Tibial artery (tissue), 4 donors: ENCODE data around the gene TAF3.

Experiments
- DNase-seq, 2 donors: peaks; one replicate each; pipeline ENCODE4 v3.0.0-alpha.2; 2019
- H3K27ac ChIP-seq, 2 donors: fragments of 200-600 bp; sonication (generic) in 1 of 2; 1 replicate in 1 of 2; 2 replicates in 1 of 2; pipeline ENCODE4 v1.5.1; 2018 to 2019; ENCODE audit warnings: mild to moderate bottlenecking in 1 of 2
- H3K27me3 ChIP-seq, 2 donors: fragments of 200-600 bp; sonication (generic) in 1 of 2; one replicate each; pipeline versions ENCODE4 v1.5.1 to v1.6.0; 2016 to 2019
- H3K36me3 ChIP-seq, 3 donors: fragments of 200-600 bp; sonication (generic) in 2 of 3; one replicate each; pipeline ENCODE4 v1.5.1; 2016 to 2019; ENCODE audit warnings: mild to moderate bottlenecking in 2 of 3
- H3K4me1 ChIP-seq, 4 donors: fragments of 200-600 bp; sonication (generic) in 2 of 4; 1 replicate in 3 of 4; 2 replicates in 1 of 4; pipeline ENCODE4 v1.5.1; 2016 to 2019
- H3K4me3 ChIP-seq, 2 donors: fragments of 200-600 bp; sonication (generic) in 1 of 2; 1 replicate in 1 of 2; 2 replicates in 1 of 2; pipeline ENCODE4 v1.5.1; 2018 to 2019; ENCODE audit warnings: mild to moderate bottlenecking in 2 of 2
- H3K9me3 ChIP-seq, 3 donors: fragments of 200-600 bp; sonication (generic) in 1 of 3; one replicate each; pipeline ENCODE4 v1.5.1; 2016 to 2019
- CTCF ChIP-seq, 2 experiments: fragments of 200-600 bp in 1 of 2; fragments of 450-650 bp in 1 of 2; IDR thresholded peaks; one replicate each; pipeline ENCODE4 v1.5.1; 2017 to 2019; ENCODE audit warnings: antibody characterized with exemption in 2 of 2, mild to moderate bottlenecking in 1 of 2, moderate library complexity in 1 of 2
- intact Hi-C: fragments of 100-400 bp; cut with DNase I; formaldehyde crosslinking; loops from one replicate; pipeline ENCODE4 v1.15.0; 2023; ENCODE audit warnings: low total_unique reads

Gene TAF3

GRCh38 chr10:8063935-8064334, 245.6 kb downstream of the TAF3 start:
- peaks cover 0 to 59% of the 10 kb centered on the region in 2 donors for H3K27me3 ChIP-seq
- H3K27ac ChIP-seq = no peak overlapping the region
- no peaks in the 10 kb centered on the region for H3K4me1 ChIP-seq
- no peaks in the 10 kb centered on the region for H3K36me3 ChIP-seq
- intact Hi-C loops = no loop called here
- DNase-seq = no peak
- TF ChIP-seq CTCF (IDR thresholded peaks at IDR 0.05) = no peak
- H3K4me3 ChIP-seq = no peak overlapping the region
- no peaks in the 10 kb centered on the region for H3K9me3 ChIP-seq

- Histone ChIP-seq H3K27ac (no peak overlapping the region), H3K27me3 (peaks cover 0 to 57% of the 10 kb centered on the region in 2 donors), H3K36me3 (no peaks in the 10 kb centered on the region), H3K4me3 (no peak overlapping the region), H3K4me1 (peaks cover 0 to under 1% (median 0%) of the 10 kb centered on the region in 4 donors), H3K9me3 (no peaks in the 10 kb centered on the region)
- no peak for TF ChIP-seq CTCF (IDR thresholded peaks at IDR 0.05)
- DNase-seq = no peak
- intact Hi-C loops = no loop called here
Observed at GRCh38 chr10:8064436-8064835, 246.1 kb downstream of the TAF3 start.

GRCh38 chr10:8065651-8066050, 247.3 kb downstream of the TAF3 start:
- DNase-seq = no peak
- H3K9me3 ChIP-seq = no peaks in the 10 kb centered on the region
- no peak for TF ChIP-seq CTCF (IDR thresholded peaks at IDR 0.05)
- intact Hi-C loops = no loop called here
- no peak overlapping the region for H3K4me3 ChIP-seq
- peaks cover 0 to 59% of the 10 kb centered on the region in 2 donors for H3K27me3 ChIP-seq
- H3K36me3 ChIP-seq = no peaks in the 10 kb centered on the region
- peaks cover 0 to 3% (median 0%) of the 10 kb centered on the region in 4 donors for H3K4me1 ChIP-seq
- H3K27ac ChIP-seq = no peak overlapping the region

GRCh38 chr10:8066124-8066523, 247.8 kb downstream of the TAF3 start:
- intact Hi-C loops = no loop called here
- H3K27me3 ChIP-seq = peaks cover 0 to 59% of the 10 kb centered on the region in 2 donors
- H3K36me3 ChIP-seq = no peaks in the 10 kb centered on the region

More at GRCh38 chr10:8066124-8066523, 247.8 kb downstream of the TAF3 start:
- no peaks in the 10 kb centered on the region for H3K9me3 ChIP-seq
- no peak for TF ChIP-seq CTCF (IDR thresholded peaks at IDR 0.05)
- H3K27ac ChIP-seq = no peak overlapping the region
- no peak overlapping the region for H3K4me3 ChIP-seq
- no peak for DNase-seq
- peaks cover 0 to 3% (median 0%) of the 10 kb centered on the region in 4 donors for H3K4me1 ChIP-seq
